ENCODE data around the gene ZNF57. TPM values are rescaled to one million over a fixed set of nuclear protein-coding genes. Genes with fewer than 3 reads are reported as not detected.

ZNF57 gene
- total and polyA plus RNA-seq, 9 of the 15 experiments (the other 6 are each of a cell fraction or from before 2014, with no cell fraction given), result 3.9 to 13.5 (median 7.8) TPM

- TF ChIP-seq GABPB2 (CRISPR knock-in tag; conservative IDR thresholded peaks at IDR 0.05), result no peak
- TF ChIP-seq RBFOX2 (IDR thresholded peaks at IDR 0.05; ENCODE audit: low read depth, low read length), result peak; percentile 85
- no peak for TF ChIP-seq PPARD (CRISPR knock-in tag; IDR thresholded peaks at IDR 0.05)
- no peak for TF ChIP-seq IFI16 (CRISPR knock-in tag; IDR thresholded peaks at IDR 0.05)
- no peak for TF ChIP-seq ZNF584 (CRISPR knock-in tag; IDR thresholded peaks at IDR 0.05; ENCODE audit: low read depth)
- peak; percentile 88 for TF ChIP-seq L3MBTL2 (IDR thresholded peaks at IDR 0.05)
- TF ChIP-seq MTA2 (IDR thresholded peaks at IDR 0.05; ENCODE audit: low read depth), result no peak
- TF ChIP-seq, protein P1, sequence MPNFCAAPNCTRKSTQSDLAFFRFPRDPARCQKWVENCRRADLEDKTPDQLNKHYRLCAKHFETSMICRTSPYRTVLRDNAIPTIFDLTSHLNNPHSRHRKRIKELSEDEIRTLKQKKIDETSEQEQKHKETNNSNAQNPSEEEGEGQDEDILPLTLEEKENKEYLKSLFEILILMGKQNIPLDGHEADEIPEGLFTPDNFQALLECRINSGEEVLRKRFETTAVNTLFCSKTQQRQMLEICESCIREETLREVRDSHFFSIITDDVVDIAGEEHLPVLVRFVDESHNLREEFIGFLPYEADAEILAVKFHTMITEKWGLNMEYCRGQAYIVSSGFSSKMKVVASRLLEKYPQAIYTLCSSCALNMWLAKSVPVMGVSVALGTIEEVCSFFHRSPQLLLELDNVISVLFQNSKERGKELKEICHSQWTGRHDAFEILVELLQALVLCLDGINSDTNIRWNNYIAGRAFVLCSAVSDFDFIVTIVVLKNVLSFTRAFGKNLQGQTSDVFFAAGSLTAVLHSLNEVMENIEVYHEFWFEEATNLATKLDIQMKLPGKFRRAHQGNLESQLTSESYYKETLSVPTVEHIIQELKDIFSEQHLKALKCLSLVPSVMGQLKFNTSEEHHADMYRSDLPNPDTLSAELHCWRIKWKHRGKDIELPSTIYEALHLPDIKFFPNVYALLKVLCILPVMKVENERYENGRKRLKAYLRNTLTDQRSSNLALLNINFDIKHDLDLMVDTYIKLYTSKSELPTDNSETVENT (CRISPR knock-in tag; IDR thresholded peaks at IDR 0.05), result peak; percentile 40; the same call in 1 of the 2 replicates
- TF ChIP-seq SAFB2 (IDR thresholded peaks at IDR 0.05; ENCODE audit: borderline replicate concordance, low read depth, low read length, severe bottlenecking), result no peak
- TF ChIP-seq, protein P2, sequence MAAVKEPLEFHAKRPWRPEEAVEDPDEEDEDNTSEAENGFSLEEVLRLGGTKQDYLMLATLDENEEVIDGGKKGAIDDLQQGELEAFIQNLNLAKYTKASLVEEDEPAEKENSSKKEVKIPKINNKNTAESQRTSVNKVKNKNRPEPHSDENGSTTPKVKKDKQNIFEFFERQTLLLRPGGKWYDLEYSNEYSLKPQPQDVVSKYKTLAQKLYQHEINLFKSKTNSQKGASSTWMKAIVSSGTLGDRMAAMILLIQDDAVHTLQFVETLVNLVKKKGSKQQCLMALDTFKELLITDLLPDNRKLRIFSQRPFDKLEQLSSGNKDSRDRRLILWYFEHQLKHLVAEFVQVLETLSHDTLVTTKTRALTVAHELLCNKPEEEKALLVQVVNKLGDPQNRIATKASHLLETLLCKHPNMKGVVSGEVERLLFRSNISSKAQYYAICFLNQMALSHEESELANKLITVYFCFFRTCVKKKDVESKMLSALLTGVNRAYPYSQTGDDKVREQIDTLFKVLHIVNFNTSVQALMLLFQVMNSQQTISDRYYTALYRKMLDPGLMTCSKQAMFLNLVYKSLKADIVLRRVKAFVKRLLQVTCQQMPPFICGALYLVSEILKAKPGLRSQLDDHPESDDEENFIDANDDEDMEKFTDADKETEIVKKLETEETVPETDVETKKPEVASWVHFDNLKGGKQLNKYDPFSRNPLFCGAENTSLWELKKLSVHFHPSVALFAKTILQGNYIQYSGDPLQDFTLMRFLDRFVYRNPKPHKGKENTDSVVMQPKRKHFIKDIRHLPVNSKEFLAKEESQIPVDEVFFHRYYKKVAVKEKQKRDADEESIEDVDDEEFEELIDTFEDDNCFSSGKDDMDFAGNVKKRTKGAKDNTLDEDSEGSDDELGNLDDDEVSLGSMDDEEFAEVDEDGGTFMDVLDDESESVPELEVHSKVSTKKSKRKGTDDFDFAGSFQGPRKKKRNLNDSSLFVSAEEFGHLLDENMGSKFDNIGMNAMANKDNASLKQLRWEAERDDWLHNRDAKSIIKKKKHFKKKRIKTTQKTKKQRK (IDR thresholded peaks at IDR 0.05; ENCODE audit: borderline replicate concordance, low read depth, low read length), result no peak; the same call in 1 of the 2 replicates
- 0 out of 2 replicates have a peak, but pooled peaks have one; percentile 9 for TF ChIP-seq GABPA (tag; conservative IDR thresholded peaks at IDR 0.05; ENCODE audit: low read depth)
- TF ChIP-seq ARID3A (IDR thresholded peaks at IDR 0.05; ENCODE audit: borderline replicate concordance, low read depth, low read length), result no peak
- TF ChIP-seq, protein P3, sequence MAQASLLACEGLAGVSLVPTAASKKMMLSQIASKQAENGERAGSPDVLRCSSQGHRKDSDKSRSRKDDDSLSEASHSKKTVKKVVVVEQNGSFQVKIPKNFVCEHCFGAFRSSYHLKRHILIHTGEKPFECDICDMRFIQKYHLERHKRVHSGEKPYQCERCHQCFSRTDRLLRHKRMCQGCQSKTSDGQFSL (CRISPR knock-in tag; IDR thresholded peaks at IDR 0.05), result no peak
- TF ChIP-seq, protein P3 (tag; IDR thresholded peaks at IDR 0.05), result no peak
- TF ChIP-seq DDX20 (tag; IDR thresholded peaks at IDR 0.05; ENCODE audit: low read depth), result no peak
- no peak for TF ChIP-seq KDM5B (IDR thresholded peaks at IDR 0.05; ENCODE audit: insufficient replicate concordance, low read depth, low read length)
Measured at GRCh38 chr19:2900296-2901252, at the start of gene ZNF57 (continued).

Measured in K562 (cell line).